ENCODE results near the gene THADA. TPM values are rescaled to one million over a fixed set of nuclear protein-coding genes. Genes with fewer than 3 reads are reported as not detected.
"Not testable (repeated sequence)": the region's sequence is repeated elsewhere in the genome, so short reads cannot be mapped to it uniquely, and the experiment has no call there.

The THADA gene
- total RNA-seq, 1 donor from 2014 or later: 43.3 TPM

GRCh38 chr2:43302182-43302960 is 293.5 kb downstream of the THADA start:
- peak; percentile 72 for DNase-seq (ENCODE audit: low read depth)

- peak; percentile 66 for DNase-seq (ENCODE audit: low read depth)
Measured at GRCh38 chr2:43300781-43301583, 294.9 kb downstream of the THADA start.

- DNase-seq (ENCODE audit: low read depth): no peak
Measured at GRCh38 chr2:43300222-43300621, 295.6 kb downstream of the THADA start.

- no peak for DNase-seq (ENCODE audit: low read depth)
Measured at GRCh38 chr2:43298500-43298899, 297.3 kb downstream of the THADA start.

- DNase-seq (ENCODE audit: low read depth): not testable (repeated sequence)
Measured at GRCh38 chr2:43297740-43298139, 298.1 kb downstream of the THADA start.

- peak; percentile 79 for DNase-seq (ENCODE audit: low read depth)
Measured at GRCh38 chr2:43294973-43295603, 300.8 kb downstream of the THADA start.

GRCh38 chr2:43293744-43294695 is 301.8 kb downstream of the THADA start:
- DNase-seq (ENCODE audit: low read depth): peak; percentile 100

- no peak for DNase-seq (ENCODE audit: low read depth)
Measured at GRCh38 chr2:43292851-43293743, 302.7 kb downstream of the THADA start.

- no peak for DNase-seq (ENCODE audit: low read depth)
Measured at GRCh38 chr2:43292297-43292696, 303.5 kb downstream of the THADA start.

GRCh38 chr2:43289331-43289730 is 306.5 kb downstream of the THADA start:
- no peak for DNase-seq (ENCODE audit: low read depth)

- DNase-seq (ENCODE audit: low read depth): no peak
Measured at GRCh38 chr2:43288417-43289305, 307.2 kb downstream of the THADA start.

- no peak for DNase-seq (ENCODE audit: low read depth)
Measured at GRCh38 chr2:43285987-43286386, 309.9 kb downstream of the THADA start.

- DNase-seq (ENCODE audit: low read depth): no peak
Measured at GRCh38 chr2:43284967-43285366, 310.9 kb downstream of the THADA start.

- DNase-seq (ENCODE audit: low read depth): not testable (repeated sequence)
Measured at GRCh38 chr2:43284347-43284746, 311.5 kb downstream of the THADA start.

- DNase-seq (ENCODE audit: low read depth): no peak
Measured at GRCh38 chr2:43280994-43281393, 314.8 kb downstream of the THADA start.

- no peak for DNase-seq (ENCODE audit: low read depth)
Measured at GRCh38 chr2:43279317-43279840, 316.5 kb downstream of the THADA start.

GRCh38 chr2:43278564-43279220 is 317.1 kb downstream of the THADA start:
- no peak for DNase-seq (ENCODE audit: low read depth)

GRCh38 chr2:43276962-43277391 is 318.9 kb downstream of the THADA start:
- peak; percentile 81 for DNase-seq (ENCODE audit: low read depth)
